ENCODE data around the gene GAA. TPM values are rescaled to one million over a fixed set of nuclear protein-coding genes. Genes with fewer than 3 reads are reported as not detected.

GAA gene
- total and polyA plus RNA-seq, 2 of the 13 experiments (the other 11 are each of a cell fraction or from before 2014, with no cell fraction given): 21.6 to 36.4 TPM

DNA sequence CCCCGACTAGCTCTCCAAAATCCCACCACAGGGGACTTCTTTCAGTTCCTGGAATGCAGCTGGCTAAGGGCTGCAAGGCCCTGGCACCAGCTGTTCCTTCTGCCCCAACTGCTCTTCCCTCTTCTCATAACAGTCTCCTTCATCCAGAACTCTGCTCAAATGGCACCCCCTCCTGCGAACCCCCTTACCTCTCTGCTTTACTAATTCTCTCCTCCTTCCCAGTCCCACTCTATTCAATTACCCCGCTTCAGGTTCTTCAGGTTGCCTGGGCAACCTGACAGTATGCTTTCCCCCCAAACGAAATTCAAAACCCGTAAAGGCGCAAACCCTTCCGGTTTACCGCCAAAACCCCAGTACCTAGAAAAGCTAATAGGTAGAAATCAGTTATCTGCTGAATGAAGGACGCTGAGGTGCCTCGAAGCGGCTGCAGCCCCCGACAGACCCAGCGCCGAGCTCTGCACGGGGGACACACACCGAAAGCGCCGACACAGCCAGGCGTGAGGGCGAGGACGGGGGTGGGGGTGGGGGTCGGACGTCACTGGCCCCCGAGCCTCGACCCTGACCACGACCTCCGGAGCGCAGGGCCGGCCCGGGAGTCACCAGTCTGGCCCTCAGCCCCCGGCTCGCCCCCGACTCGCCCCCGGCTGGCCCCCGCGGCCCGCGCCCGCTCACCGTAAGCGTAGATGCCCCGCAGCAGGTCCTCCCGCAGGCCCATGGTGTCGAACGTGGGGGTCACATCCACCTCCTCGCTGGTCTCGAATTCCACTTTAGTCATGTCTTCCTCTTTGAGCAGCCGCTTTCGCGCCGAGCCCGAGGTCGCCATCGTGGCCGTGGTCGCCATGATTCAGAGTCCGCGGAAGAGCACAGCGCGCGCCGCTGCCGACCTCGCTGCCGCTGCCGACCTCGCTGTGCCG, 45.0 kb downstream of the GAA start (continued):
- TF ChIP-seq, protein P1, sequence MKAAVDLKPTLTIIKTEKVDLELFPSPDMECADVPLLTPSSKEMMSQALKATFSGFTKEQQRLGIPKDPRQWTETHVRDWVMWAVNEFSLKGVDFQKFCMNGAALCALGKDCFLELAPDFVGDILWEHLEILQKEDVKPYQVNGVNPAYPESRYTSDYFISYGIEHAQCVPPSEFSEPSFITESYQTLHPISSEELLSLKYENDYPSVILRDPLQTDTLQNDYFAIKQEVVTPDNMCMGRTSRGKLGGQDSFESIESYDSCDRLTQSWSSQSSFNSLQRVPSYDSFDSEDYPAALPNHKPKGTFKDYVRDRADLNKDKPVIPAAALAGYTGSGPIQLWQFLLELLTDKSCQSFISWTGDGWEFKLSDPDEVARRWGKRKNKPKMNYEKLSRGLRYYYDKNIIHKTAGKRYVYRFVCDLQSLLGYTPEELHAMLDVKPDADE (CRISPR knock-in tag; IDR thresholded peaks at IDR 0.05): no peak
- TF ChIP-seq E2F5 (CRISPR knock-in tag; conservative IDR thresholded peaks at IDR 0.05) (peak; percentile 84), KDM4B (CRISPR knock-in tag; IDR thresholded peaks at IDR 0.05) (no peak), MYC (CRISPR knock-in tag; IDR thresholded peaks at IDR 0.05; ENCODE audit: borderline replicate concordance) (peak; percentile 87), TSC22D2 (CRISPR knock-in tag; IDR thresholded peaks at IDR 0.05; ENCODE audit: borderline replicate concordance) (no peak), ZNF446 (CRISPR knock-in tag; IDR thresholded peaks at IDR 0.05) (no peak), EED (CRISPR knock-in tag; IDR thresholded peaks at IDR 0.05) (peak; percentile 87; the same call in 1 of the 2 replicates), NFKBIZ (CRISPR knock-in tag; IDR thresholded peaks at IDR 0.05) (no peak), ZNF292 (CRISPR knock-in tag; IDR thresholded peaks at IDR 0.05; ENCODE audit: borderline replicate concordance, low read depth) (no peak), TEAD2 (CRISPR knock-in tag; IDR thresholded peaks at IDR 0.05) (no peak), CSRNP1 (CRISPR knock-in tag; IDR thresholded peaks at IDR 0.05) (no peak), PBX3 (CRISPR knock-in tag; IDR thresholded peaks at IDR 0.05; ENCODE audit: borderline replicate concordance) (0 out of 2 replicates have a peak, but pooled peaks have one; percentile 74), ZNF335 (CRISPR knock-in tag; IDR thresholded peaks at IDR 0.05) (no peak), GABPB1 (CRISPR knock-in tag; IDR thresholded peaks at IDR 0.05) (no peak), ZFP82 (CRISPR knock-in tag; IDR thresholded peaks at IDR 0.05; ENCODE audit: borderline replicate concordance) (no peak), RFXAP (CRISPR knock-in tag; IDR thresholded peaks at IDR 0.05; ENCODE audit: borderline replicate concordance) (0 out of 2 replicates have a peak, but pooled peaks have one; percentile 45), ZNF207 (IDR thresholded peaks at IDR 0.05; ENCODE audit: borderline replicate concordance) (no peak), RFX1 (IDR thresholded peaks at IDR 0.05) (peak; percentile 40; the same call in 1 of the 2 replicates), ZNF124 (CRISPR knock-in tag; IDR thresholded peaks at IDR 0.05) (no peak), SIX1 (CRISPR knock-in tag; IDR thresholded peaks at IDR 0.05; ENCODE audit: borderline replicate concordance) (no peak)
- TF ChIP-seq, protein P2, sequence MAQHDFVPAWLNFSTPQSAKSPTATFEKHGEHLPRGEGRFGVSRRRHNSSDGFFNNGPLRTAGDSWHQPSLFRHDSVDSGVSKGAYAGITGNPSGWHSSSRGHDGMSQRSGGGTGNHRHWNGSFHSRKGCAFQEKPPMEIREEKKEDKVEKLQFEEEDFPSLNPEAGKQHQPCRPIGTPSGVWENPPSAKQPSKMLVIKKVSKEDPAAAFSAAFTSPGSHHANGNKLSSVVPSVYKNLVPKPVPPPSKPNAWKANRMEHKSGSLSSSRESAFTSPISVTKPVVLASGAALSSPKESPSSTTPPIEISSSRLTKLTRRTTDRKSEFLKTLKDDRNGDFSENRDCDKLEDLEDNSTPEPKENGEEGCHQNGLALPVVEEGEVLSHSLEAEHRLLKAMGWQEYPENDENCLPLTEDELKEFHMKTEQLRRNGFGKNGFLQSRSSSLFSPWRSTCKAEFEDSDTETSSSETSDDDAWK (CRISPR knock-in tag; IDR thresholded peaks at IDR 0.05): no peak
- TF ChIP-seq, protein P3, sequence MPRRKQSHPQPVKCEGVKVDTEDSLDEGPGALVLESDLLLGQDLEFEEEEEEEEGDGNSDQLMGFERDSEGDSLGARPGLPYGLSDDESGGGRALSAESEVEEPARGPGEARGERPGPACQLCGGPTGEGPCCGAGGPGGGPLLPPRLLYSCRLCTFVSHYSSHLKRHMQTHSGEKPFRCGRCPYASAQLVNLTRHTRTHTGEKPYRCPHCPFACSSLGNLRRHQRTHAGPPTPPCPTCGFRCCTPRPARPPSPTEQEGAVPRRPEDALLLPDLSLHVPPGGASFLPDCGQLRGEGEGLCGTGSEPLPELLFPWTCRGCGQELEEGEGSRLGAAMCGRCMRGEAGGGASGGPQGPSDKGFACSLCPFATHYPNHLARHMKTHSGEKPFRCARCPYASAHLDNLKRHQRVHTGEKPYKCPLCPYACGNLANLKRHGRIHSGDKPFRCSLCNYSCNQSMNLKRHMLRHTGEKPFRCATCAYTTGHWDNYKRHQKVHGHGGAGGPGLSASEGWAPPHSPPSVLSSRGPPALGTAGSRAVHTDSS (CRISPR knock-in tag; conservative IDR thresholded peaks at IDR 0.05): peak; percentile 96

All from HepG2 (cell line).